HCT116 (cell line): ENCODE results near the gene HOXB3. TPM values are rescaled to one million over a fixed set of nuclear protein-coding genes. Genes with fewer than 3 reads are reported as not detected.

Experiments used
- ATAC-seq: fragments of 200-7000 bp; cut with Tn5 transposase; 2 replicates; pipeline ENCODE4 v1.9.1; 2020; ENCODE audit warnings: mild to moderate bottlenecking, moderate library complexity
- BruUV-seq: library from RNA; stranded (reverse); fragments of 400-500 nt; replicated peaks from 2 replicates; lab custom pipeline; 2021; lab: Mats Ljungman, UMichigan
- CTCF ChIA-PET: fragments of 300-600 bp; sonication (Branson Sonifier 250); formaldehyde crosslinking; loops from one replicate; lab custom pipeline; 2021; ENCODE audit warnings: antibody characterized with exemption; lab: Charles Lee
- POLR2A ChIA-PET: fragments of 300-600, 350-600 bp; sonication (Branson Sonifier 250); formaldehyde crosslinking; loops from one replicate; lab custom pipeline; 2021; ENCODE audit warnings: antibody characterized with exemption; lab: Charles Lee
- RAD21 ChIA-PET, 2 experiments: fragments of 300-600 bp; sonication (Branson Sonifier 250); formaldehyde crosslinking; loops; one replicate each; lab custom pipeline; 2023; ENCODE audit warnings: low total read pairs in 2 of 2; ENCODE audit not compliant: uncharacterized antibody in 2 of 2, unreplicated experiment in 2 of 2, low non-redundant PET in 1 of 2; lab: Charles Lee
- DNase-seq: peaks from one replicate; pipeline ENCODE4 v3.0.0-alpha.2; 2010; ENCODE audit warnings: low read depth, low spot score
- H2AFZ ChIP-seq: fragments of 200-600 bp; shearing (Covaris generic), sonication (generic); 2 replicates; pipeline ENCODE4 v1.6.1; 2017; ENCODE audit warnings: low read depth, mixed run types, mixed read lengths, antibody characterized with exemption, low read length; ENCODE audit not compliant: poor library complexity, severe bottlenecking
- H3K27ac ChIP-seq: 2 replicates; pipeline ENCODE4 v1.5.1; 2012; ENCODE audit warnings: low read depth, low read length
- H3K27me3 ChIP-seq: fragments of 200-600 bp; sonication (generic); 2 replicates; pipeline ENCODE4 v1.6.1; 2016; ENCODE audit warnings: mixed run types, low read length, mixed read lengths; ENCODE audit not compliant: insufficient read depth
- H3K36me3 ChIP-seq, 2 experiments: fragments of 200-500 bp in 1 of 2; fragments of 200-600 bp in 1 of 2; sonication (Bioruptor generic) in 1 of 2; sonication (generic) in 1 of 2; 2 replicates each; pipeline versions ENCODE4 v1.5.1 to v1.6.1; 2014 to 2016; ENCODE audit warnings: low read length in 2 of 2, inconsistent platforms in 1 of 2, mixed read lengths in 1 of 2, mixed run types in 1 of 2; ENCODE audit not compliant: insufficient read depth in 2 of 2, control insufficient read depth in 1 of 2
- H3K4me1 ChIP-seq, 2 experiments: fragments of 200-600 bp in 1 of 2; sonication (generic) in 1 of 2; 2 replicates each; pipeline versions ENCODE4 v1.5.1 to v1.6.1; 2012 to 2017; ENCODE audit warnings: low read length in 2 of 2, inconsistent platforms in 1 of 2, mild to moderate bottlenecking in 1 of 2, mixed read lengths in 1 of 2, mixed run types in 1 of 2, moderate library complexity in 1 of 2; ENCODE audit not compliant: insufficient read depth in 2 of 2, control insufficient read depth in 1 of 2
- H3K4me2 ChIP-seq: fragments of 200-600 bp; sonication (generic); 2 replicates; pipeline ENCODE4 v1.6.1; 2017; ENCODE audit warnings: mixed run types, low read length, mixed read lengths
- H3K4me3 ChIP-seq, 2 experiments: fragments of 200-600 bp in 1 of 2; sonication (generic) in 1 of 2; replicated peaks in 1 of 2; 2 replicates each; pipeline ENCODE4 v1.5.1; 2011 to 2016; ENCODE audit warnings: low read length in 2 of 2, control low read depth in 1 of 2, low read depth in 1 of 2, mild to moderate bottlenecking in 1 of 2, mixed read lengths in 1 of 2, mixed run types in 1 of 2
- H3K79me2 ChIP-seq: fragments of 200-600 bp; sonication (generic); 2 replicates; pipeline ENCODE4 v1.6.1; 2017; ENCODE audit warnings: mild to moderate bottlenecking, mixed run types, low read length, moderate library complexity, mixed read lengths; ENCODE audit not compliant: insufficient read depth
- H3K9ac ChIP-seq: fragments of 200-600 bp; sonication (generic); 2 replicates; pipeline ENCODE4 v1.6.1; 2016; ENCODE audit warnings: low read length, mixed read lengths
- H3K9me2 ChIP-seq: fragments of 200-600 bp; sonication (generic), shearing (Covaris generic); 2 replicates; pipeline ENCODE4 v1.6.1; 2017; ENCODE audit warnings: mixed run types, mild to moderate bottlenecking, moderate library complexity; ENCODE audit not compliant: insufficient read depth
- H3K9me3 ChIP-seq, 2 experiments: fragments of 200-500 bp in 1 of 2; fragments of 200-600 bp in 1 of 2; sonication (Bioruptor generic) in 1 of 2; sonication (generic) in 1 of 2; 2 replicates each; pipeline ENCODE4 v1.6.1; 2014 to 2017; ENCODE audit warnings: low read length in 2 of 2, mixed read lengths in 2 of 2, inconsistent platforms in 1 of 2, low read depth in 1 of 2, mild to moderate bottlenecking in 1 of 2, mixed run types in 1 of 2, moderate library complexity in 1 of 2; ENCODE audit not compliant: control insufficient read depth in 1 of 2, insufficient read depth in 1 of 2
- H4K20me1 ChIP-seq: fragments of 200-600 bp; sonication (generic), shearing (Covaris generic); 2 replicates; pipeline ENCODE4 v1.6.1; 2017; ENCODE audit warnings: mixed run types, mild to moderate bottlenecking, moderate library complexity; ENCODE audit not compliant: insufficient read depth
- ATF3 ChIP-seq: IDR thresholded peaks from 2 replicates; pipeline ENCODE4 v1.6.1; 2012
- CBX3 ChIP-seq: IDR thresholded peaks from 2 replicates; pipeline ENCODE4 v1.6.1; 2012; ENCODE audit warnings: low read depth
- CEBPB ChIP-seq: IDR thresholded peaks from 2 replicates; pipeline ENCODE4 v1.6.1; 2012; ENCODE audit warnings: low read depth
- EZH2 ChIP-seq: fragments of 200-600 bp; sonication (generic); IDR thresholded peaks from 2 replicates; pipeline ENCODE4 v1.6.1; 2017; ENCODE audit warnings: antibody characterized with exemption, mixed run types
- JUND ChIP-seq: IDR thresholded peaks from 2 replicates; pipeline ENCODE4 v1.6.1; 2012
- MAX ChIP-seq: IDR thresholded peaks from 2 replicates; pipeline ENCODE4 v1.6.1; 2012
- POLR2A ChIP-seq: IDR thresholded peaks from 2 replicates; pipeline ENCODE4 v1.7.0; 2011; ENCODE audit warnings: borderline replicate concordance; ENCODE audit not compliant: insufficient read depth, insufficient read length; ENCODE audit errors: extremely low read depth
- POLR2AphosphoS5 ChIP-seq: IDR thresholded peaks from 2 replicates; pipeline ENCODE4 v1.6.1; 2011; ENCODE audit warnings: mild to moderate bottlenecking, low read depth, low read length, moderate library complexity
- RAD21 ChIP-seq: IDR thresholded peaks from 2 replicates; pipeline ENCODE4 v1.6.1; 2012; ENCODE audit warnings: low read depth, mild to moderate bottlenecking
- REST ChIP-seq: IDR thresholded peaks from 2 replicates; pipeline ENCODE4 v1.6.1; 2012; ENCODE audit warnings: low read depth
- SIN3A ChIP-seq: IDR thresholded peaks from 2 replicates; pipeline ENCODE4 v1.6.1; 2012; ENCODE audit warnings: low read depth
- SP1 ChIP-seq: IDR thresholded peaks from 2 replicates; pipeline ENCODE4 v1.6.1; 2012; ENCODE audit warnings: low read depth
- SRF ChIP-seq: IDR thresholded peaks from 2 replicates; pipeline ENCODE4 v1.6.1; 2012; ENCODE audit warnings: low read depth
- TCF7L2 ChIP-seq: IDR thresholded peaks from 2 replicates; pipeline ENCODE4 v1.7.0; 2011; ENCODE audit warnings: borderline replicate concordance, inconsistent platforms; ENCODE audit not compliant: insufficient read depth, insufficient read length; ENCODE audit errors: extremely low read depth
- ZBTB33 ChIP-seq: IDR thresholded peaks from 2 replicates; pipeline ENCODE4 v1.6.1; 2011; ENCODE audit warnings: mild to moderate bottlenecking, low read length, moderate library complexity; ENCODE audit not compliant: insufficient replicate concordance; ENCODE audit errors: extremely low read depth
- intact Hi-C: fragments of 100-400 bp; cut with micrococcal nuclease; formaldehyde crosslinking; loops from 2 replicates; pipeline ENCODE4 v1.10.0; 2022
- total RNA-seq: library from RNA; stranded (reverse); gene quantifications from one replicate; pipeline ENCODE4 v1.2.1, GENCODE V29; 2021; ENCODE audit not compliant: unreplicated experiment

HOXB3 gene
- total RNA-seq, 1 experiment from 2014 or later = 19.8 TPM

- no peaks in the 10 kb centered on the region for H3K27me3 ChIP-seq
- H3K9me2 ChIP-seq = no peaks in the 10 kb centered on the region
- no peak overlapping the region for H2AFZ ChIP-seq
- no TSS peak for BruUV-seq
- CTCF ChIA-PET = no interaction called here
- no peak for TF ChIP-seq RAD21
- TF ChIP-seq CBX3 = no peak
- no peak for TF ChIP-seq SP1
- TF ChIP-seq CEBPB = no peak
- no peak for TF ChIP-seq JUND
- TF ChIP-seq, all 23 proteins: peak for 0
- ChIA-PET POLR2A (no interaction called here), RAD21 (no interaction called here)
- H3K9me3 ChIP-seq = no peaks in the 10 kb centered on the region
- peaks cover 0 to 4% of the 10 kb centered on the region in 2 experiments; a peak in 1 of 4 replicates for H3K4me1 ChIP-seq
- no peaks in the 10 kb centered on the region for H3K36me3 ChIP-seq
- DNase-seq = no peak
- ATAC-seq = no peak
- H4K20me1 ChIP-seq = no peaks in the 10 kb centered on the region
- H3K79me2 ChIP-seq = no peaks in the 10 kb centered on the region; the same call in 1 of the 2 replicates
- no peak overlapping the region for H3K27ac ChIP-seq
- no peak overlapping the region for H3K4me3 ChIP-seq
- intact Hi-C loops = no loop called here
- H3K4me2 ChIP-seq = no peak overlapping the region
- H3K9ac ChIP-seq = no peak overlapping the region
Measured at GRCh38 chr17:48558831-48559121, 31.3 kb downstream of the HOXB3 start.

GRCh38 chr17:48558057-48558830 is 31.8 kb downstream of the HOXB3 start:
- H3K4me3 ChIP-seq = no peak overlapping the region
- no peaks in the 10 kb centered on the region for H3K27me3 ChIP-seq
- H3K36me3 ChIP-seq = no peaks in the 10 kb centered on the region
- DNase-seq (no peak), ATAC-seq (no peak)
- no TSS peak for BruUV-seq
- ChIA-PET POLR2A (no interaction called here), RAD21 (no interaction called here), CTCF (no interaction called here)
- no peak overlapping the region for H2AFZ ChIP-seq
- H3K9me2 ChIP-seq = no peaks in the 10 kb centered on the region
- no peak overlapping the region for H3K27ac ChIP-seq
- H4K20me1 ChIP-seq = no peaks in the 10 kb centered on the region
- H3K9ac ChIP-seq = no peak overlapping the region
- no peak overlapping the region for H3K4me2 ChIP-seq
- no peaks in the 10 kb centered on the region; the same call in 1 of the 2 replicates for H3K79me2 ChIP-seq
- peaks cover 0 to 4% of the 10 kb centered on the region in 2 experiments; a peak in 1 of 4 replicates for H3K4me1 ChIP-seq
- H3K9me3 ChIP-seq = no peaks in the 10 kb centered on the region
- intact Hi-C loops = no loop called here
- TF ChIP-seq POLR2AphosphoS5 (no peak), POLR2A (no peak), MAX (no peak), JUND (no peak), CEBPB (no peak), SRF (no peak), TCF7L2 (no peak), ATF3 (no peak), EZH2 (no peak), REST (no peak), ZBTB33 (no peak), SP1 (no peak), SIN3A (no peak)
